GM18502 (cell line): ENCODE results near the gene CSMD2.

Experiments
- ATAC-seq: cut with Tn5 transposase; IDR thresholded peaks from one replicate; pipeline ENCODE4 v1.9.1; 2021; ENCODE audit warnings: mild to moderate bottlenecking; ENCODE audit not compliant: unreplicated experiment, poor library complexity

Gene CSMD2

DNA sequence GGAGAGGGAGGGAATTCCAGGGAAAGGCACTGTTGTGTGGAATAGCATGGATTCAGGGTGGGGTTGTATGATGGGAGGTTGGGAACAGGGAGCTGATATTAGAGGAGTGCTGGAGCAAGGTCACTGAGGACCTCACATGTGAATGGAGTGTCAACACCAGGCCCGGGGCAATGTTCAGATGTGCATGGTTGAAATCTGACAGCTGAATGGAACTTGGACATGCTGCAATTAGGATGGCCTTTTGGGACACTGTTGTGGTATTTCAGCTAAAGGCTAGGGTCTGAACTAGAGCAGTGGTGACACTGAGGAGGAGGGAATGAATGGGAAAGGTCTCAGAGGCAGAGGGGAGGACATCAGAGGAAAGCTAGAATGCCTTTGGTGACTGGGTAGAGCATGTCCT is 667.6 kb downstream of the CSMD2 start:
- no peak for ATAC-seq

DNA sequence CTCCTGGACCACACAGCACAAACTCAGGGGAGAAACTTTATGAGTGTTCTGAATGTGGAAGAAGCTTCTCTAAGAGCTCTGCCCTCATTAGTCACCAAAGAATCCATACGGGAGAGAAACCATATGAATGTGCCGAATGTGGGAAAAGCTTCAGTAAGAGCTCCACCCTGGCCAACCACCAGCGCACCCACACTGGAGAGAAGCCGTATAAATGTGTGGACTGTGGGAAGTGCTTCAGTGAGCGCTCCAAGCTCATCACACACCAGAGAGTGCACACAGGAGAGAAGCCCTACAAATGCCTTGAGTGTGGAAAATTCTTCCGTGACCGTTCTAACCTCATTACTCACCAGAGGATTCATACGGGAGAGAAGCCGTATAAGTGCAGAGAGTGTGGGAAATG is 670.1 kb downstream of the CSMD2 start:
- no peak for ATAC-seq

DNA sequence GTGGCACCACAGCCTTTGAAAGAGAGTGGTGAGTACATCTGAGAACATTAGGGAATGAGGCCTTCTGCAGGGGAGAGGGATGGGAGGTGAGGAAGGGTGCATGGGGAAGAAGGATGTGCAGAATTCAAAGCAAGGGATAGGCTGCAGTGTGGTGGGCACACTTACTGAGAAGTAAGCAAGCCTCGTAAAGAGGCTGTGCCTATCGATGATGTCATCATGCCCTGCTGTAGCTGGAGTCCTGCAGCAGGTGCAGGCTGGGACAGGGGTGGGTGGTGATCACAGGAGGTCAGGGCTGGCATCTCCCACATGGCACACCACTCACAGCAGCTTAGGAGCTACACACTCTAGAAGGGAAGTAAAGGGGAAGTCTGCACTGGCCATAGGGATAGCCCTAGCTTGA is 676.4 kb downstream of the CSMD2 start:
- ATAC-seq, result no peak

DNA sequence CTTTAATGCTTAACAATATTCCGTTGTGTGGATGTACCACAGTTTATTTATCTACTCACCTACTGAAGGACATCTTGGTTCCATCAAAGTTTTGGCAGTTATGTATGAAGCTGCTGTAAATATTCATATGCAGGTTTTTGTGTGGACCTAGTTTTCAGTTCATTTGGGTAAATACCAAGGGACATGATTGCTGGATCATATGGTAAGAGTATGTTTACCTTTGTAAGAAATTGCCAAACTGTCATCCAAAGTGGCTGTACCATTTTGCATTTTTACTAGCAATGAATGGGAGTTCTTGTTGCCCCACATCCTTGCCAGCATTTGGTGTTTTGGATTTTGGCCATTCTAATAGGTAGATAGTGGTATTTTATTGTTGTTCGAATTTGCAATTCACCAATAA is 682.6 kb downstream of the CSMD2 start:
- ATAC-seq, result no peak

DNA sequence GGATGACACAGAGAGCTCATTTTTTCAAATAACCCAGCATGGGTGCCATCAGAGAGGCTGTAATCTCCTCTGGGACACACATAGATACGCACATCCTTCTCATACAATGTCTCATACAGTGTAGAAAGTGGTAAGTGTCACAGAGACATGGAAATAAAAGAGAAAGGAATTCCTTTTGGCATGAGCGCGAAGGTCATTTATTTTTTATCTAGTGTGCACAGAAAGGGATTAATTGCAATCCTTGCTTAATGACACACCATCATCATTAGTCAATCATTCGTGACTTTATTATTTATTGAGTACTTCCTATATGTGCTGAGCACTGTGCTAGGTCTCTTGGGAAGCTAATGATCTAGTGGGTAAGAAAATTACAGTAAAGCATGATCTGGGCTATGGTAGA is 687.6 kb downstream of the CSMD2 start:
- ATAC-seq, result no peak

DNA sequence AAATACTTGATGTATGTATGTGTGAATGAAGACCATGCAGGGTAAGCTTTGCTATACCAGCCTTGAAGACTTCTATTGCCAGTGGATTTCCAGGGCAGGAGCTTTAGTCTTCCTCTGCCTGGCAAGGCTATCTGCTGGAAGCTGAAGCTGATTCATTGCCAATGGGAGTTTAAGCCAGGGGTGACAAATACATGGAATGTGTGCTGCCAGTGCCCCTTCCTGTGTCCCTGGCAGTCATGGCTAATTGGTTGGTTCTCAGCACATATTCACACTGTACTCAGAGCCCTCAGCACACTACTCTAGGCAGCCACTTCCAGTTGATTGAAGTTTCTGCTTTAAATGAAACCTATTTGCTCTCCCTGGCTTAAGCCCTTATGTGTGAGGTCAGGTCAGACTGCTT is 691.1 kb downstream of the CSMD2 start:
- ATAC-seq, result no peak

DNA sequence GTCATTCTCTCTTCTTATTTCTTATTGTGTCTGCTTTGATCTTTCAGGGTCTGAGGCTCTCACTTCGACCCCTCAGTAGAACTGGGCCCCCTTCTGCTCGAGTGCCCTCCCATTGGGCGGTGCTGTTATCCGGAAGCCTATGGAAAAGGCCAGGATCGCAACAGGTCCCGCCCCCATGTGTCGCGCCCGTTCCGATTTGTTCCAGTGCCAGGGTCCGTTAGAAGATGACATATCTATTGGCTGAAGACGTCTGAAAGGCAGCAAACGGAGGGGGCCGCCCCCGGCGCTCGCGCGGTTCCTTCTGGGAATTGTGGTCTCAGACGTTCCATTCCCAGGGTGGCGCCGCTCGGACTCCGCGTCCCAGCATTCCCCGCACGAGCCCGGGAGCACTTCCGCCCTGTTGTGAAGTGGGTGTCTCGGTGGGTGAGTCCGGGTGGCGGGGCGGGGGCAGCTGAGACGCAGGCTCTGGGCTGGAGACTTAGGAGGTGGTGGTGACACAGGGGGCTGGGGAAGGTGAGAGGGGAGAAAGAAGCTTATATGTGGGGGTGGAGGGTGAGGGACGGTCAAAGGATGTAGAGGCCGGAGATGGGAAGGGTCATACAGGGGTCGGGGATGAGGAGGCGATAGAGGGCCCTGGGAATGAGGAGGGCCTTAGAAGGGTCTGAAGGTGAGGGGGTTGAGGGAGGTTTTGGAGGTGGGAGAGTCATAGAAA is 692.6 kb downstream of the CSMD2 start, which contains the start of gene ZSCAN20:
Gene ZSCAN20 (plus strand): TSS at position 377 of the 712 bp plus-strand sequence. CDS start 6,644 bp downstream, outside the sequence.
- ATAC-seq, result peak; percentile 91

DNA sequence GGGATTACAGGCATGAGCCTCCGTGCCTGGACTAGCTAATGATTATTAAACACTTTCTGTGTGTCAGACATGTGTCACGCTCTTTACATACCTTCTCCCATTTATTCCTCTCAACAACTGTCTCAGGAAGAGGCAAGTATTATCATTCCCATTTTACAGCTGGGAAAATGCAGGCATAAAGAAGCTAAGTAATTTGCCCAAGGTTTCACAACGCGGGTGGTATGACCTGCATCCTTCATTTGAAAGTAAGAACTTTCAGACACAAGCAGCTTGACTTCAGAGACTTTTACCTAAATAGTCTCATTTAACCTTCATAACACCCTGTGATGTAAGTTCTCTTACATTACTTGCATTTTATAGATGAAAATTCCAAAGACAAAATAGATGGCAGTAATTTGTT is 693.6 kb downstream of the CSMD2 start:
- ATAC-seq, result no peak

DNA sequence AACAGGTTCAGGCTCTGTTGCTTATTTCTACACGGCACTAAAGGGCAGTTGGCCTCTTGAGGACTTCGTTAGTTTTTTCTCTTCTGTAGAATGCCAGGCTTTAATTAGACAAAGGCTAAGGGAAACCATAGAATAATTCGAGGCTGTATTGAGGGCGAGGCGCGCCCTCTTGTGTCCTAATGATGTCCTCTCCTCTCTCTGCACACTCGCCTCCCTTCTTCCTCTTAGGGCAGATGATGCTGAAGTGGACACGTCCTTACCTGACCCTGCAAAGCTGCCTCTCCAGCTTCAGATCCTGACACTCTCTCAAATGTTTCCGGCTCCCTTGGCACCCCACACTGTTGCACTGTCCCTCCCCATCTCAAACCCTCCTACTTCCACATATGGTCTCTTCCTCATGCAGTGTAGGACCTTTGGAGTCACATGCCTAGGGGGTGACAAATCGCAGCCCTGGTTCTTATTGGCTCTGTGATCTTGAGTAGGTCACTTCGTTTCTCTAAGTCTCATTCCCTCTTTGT is 694.5 kb downstream of the CSMD2 start:
- ATAC-seq, result no peak

DNA sequence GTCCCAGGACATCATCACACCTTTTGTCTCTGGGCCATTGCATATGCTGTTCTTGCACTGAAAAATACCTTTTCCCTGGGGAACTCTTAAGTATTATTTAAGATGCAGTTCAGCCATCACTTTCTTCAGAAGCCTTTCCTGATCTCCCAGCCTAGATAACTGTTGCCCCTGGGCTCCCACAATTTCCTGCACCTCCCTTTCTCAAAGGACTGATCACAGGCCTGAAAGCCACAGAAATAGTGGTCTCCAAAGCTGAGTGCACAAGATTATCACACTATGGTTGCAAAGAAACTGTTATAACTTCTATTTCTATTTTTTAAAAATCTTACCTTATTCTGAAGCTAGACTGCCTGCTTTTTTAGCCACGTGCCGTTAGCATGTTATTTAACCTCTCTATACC is 695.3 kb downstream of the CSMD2 start:
- no peak for ATAC-seq

DNA sequence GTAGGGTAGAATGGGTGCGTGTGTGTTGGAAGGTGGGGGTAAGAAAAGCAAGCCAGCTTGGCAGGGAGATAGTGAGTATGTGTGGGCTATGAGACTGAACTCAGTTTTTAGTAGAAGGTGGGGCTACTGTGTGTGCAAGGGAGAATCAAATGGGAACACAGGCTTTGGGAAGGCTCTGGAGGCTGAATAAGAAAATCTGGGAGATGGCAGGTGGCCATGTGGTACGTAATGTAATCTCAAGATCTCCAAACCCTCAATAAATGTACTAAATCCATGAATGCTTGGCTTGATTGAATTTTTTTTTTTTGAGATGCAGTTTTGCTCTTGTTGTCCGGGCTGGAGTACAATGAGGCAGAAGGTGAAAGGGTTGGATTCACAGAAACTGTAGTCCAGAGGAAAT is 696.1 kb downstream of the CSMD2 start:
- ATAC-seq, result no peak

DNA sequence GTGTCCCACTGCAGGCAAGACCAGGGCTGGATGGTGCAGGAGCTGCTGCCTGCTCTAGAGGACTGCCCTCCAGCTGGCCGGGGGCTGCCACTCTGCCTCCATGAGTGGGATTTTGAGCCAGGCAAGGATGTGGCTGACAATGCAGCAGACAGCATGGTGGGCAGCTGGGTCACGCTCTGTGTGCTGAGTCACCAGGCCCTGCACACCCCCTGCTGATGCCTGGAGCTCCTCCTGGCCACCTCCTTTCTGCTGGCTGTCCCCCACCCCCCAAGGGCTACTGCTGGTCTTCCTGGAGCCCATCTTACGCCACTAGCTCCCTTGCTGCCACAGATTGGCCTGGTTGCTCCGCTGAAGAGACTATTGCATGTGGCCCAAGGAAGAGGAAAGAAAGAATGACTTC is 696.5 kb downstream of the CSMD2 start:
- no peak for ATAC-seq

DNA sequence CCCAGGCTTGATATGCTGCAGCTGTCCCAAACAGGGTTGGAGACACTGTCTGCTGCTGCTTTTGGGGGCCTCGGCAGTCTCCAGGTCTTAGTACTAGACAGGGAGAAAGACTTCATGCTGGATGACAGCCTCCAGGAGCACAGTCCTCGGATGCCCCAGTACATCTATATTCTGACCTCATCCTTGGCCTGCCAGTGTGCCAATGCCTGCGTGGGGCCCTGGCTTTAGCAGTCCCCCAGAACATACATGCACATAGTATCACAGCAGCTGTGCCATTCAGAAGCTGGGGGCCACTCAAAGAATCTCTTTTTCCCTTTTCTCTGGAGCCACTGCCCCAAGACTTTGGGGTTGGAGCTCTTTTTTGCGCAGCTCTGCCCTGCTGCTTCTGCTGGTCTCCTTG is 697.0 kb downstream of the CSMD2 start:
- ATAC-seq, result no peak

DNA sequence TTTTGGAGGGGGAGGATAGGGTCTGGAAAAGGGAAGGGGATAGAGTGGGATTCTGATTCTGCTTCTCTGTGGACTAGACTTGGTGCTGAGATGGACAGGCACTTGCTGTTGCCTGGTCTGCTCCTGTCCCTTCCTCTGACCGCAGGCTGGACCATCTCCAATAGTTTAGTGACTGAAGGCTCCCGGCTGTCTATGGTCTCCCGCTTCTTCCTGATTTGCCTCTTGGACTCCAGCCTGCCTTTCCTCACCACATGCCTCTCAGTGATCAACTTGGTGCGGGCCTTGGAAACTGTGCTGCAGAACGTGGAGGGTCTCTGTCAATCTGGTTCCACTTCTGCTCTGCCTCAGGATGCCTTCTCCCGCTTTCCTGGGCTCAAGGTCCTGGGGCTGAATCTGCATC is 698.9 kb downstream of the CSMD2 start:
- no peak for ATAC-seq

DNA sequence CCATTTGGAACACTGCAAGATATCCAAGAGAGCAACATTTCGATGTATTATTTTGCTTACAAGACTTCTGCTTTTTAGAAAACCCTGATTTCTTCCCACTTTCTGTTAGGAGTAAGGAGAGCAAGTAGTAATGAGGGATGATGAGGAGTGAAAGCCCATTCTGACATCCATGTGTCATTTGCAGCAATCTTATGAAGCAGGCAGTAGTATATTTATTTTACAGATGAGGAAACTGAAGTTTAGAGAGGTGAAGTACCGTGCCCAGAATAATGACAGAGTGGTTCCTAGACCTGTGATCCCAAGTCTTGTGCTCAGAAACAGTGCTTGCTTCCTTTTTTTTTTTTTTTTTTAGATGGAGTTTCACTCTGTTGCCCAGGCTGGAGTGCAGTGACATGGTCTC is 699.7 kb downstream of the CSMD2 start:
- ATAC-seq, result no peak

DNA sequence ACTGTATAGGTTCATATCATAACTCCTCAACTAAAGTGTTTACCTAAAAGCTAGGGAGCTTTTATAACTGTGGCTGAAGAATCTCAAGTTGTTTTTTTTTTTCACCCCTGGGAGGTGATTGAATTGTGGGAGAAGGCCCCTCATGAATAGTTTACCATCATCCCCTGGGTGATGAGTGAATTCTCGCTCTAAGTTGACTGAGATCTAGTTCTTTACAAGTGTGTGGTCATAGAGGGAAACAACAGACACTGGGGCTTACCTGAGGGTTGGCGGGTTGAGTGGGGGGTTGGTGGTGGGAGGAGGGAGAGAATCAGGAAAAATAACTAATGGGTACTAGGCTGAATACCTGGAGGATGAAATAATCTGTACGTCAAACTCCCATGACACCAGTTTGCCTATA is 700.5 kb downstream of the CSMD2 start:
- ATAC-seq, result no peak
